Liver (tissue), 3 donors: ENCODE measurements around the gene METTL8.

Source experiments
- ATF3 ChIP-seq: IDR thresholded peaks from 2 replicates; pipeline ENCODE4 v1.6.1; 2016; ENCODE audit warnings: antibody characterized with exemption
- CTCF ChIP-seq: fragments of 150-350 bp; IDR thresholded peaks from 2 replicates; pipeline ENCODE4 v1.5.1; 2017; ENCODE audit warnings: improper control_type of control experiment, low read depth, low read length; ENCODE audit not compliant: missing input control
- EGR1 ChIP-seq, 2 donors: IDR thresholded peaks; 2 replicates each; pipeline ENCODE4 v1.6.1; 2016 to 2018; ENCODE audit warnings: antibody characterized with exemption in 2 of 2, low read depth in 2 of 2
- FOXA1 ChIP-seq: IDR thresholded peaks from 2 replicates; pipeline ENCODE4 v1.6.1; 2016; ENCODE audit warnings: antibody characterized with exemption
- GABPA ChIP-seq, 2 donors: IDR thresholded peaks in 1 of 2; conservative IDR thresholded peaks in 1 of 2; 2 replicates each; pipeline ENCODE4 v1.6.1; 2016; ENCODE audit warnings: antibody characterized with exemption in 2 of 2, mild to moderate bottlenecking in 1 of 2, moderate library complexity in 1 of 2
- HNF4G ChIP-seq: IDR thresholded peaks from 2 replicates; pipeline ENCODE4 v1.6.1; 2016; ENCODE audit warnings: antibody characterized with exemption
- JUND ChIP-seq, 2 donors: IDR thresholded peaks; 2 replicates each; pipeline ENCODE4 v1.6.1; 2016; ENCODE audit warnings: antibody characterized with exemption in 2 of 2
- MAX ChIP-seq: IDR thresholded peaks from 2 replicates; pipeline ENCODE4 v1.6.1; 2016; ENCODE audit warnings: antibody characterized with exemption
- RAD21 ChIP-seq, 2 donors: IDR thresholded peaks; 2 replicates each; pipeline ENCODE4 v1.6.1; 2016; ENCODE audit warnings: antibody characterized with exemption in 2 of 2, mild to moderate bottlenecking in 2 of 2
- REST ChIP-seq: IDR thresholded peaks from 2 replicates; pipeline ENCODE4 v1.6.1; 2016; ENCODE audit warnings: antibody characterized with exemption, mild to moderate bottlenecking
- SP1 ChIP-seq: IDR thresholded peaks from 2 replicates; pipeline ENCODE4 v1.6.1; 2018; ENCODE audit warnings: antibody characterized with exemption, mild to moderate bottlenecking
- YY1 ChIP-seq: IDR thresholded peaks from 2 replicates; pipeline ENCODE4 v1.6.1; 2016; ENCODE audit warnings: antibody characterized with exemption, mild to moderate bottlenecking
- ZBTB33 ChIP-seq: IDR thresholded peaks from 2 replicates; pipeline ENCODE4 v1.6.1; 2016; ENCODE audit warnings: antibody characterized with exemption
- donor health status: healthy.
- donor health status: healthy.

- TF ChIP-seq CTCF = no peak
- TF ChIP-seq JUND (IDR thresholded peaks at IDR 0.05) = no peak
- TF ChIP-seq REST = no peak
- TF ChIP-seq YY1 = no peak
- no peak for TF ChIP-seq HNF4G
- TF ChIP-seq MAX = no peak
- no peak for TF ChIP-seq FOXA1
- TF ChIP-seq ATF3 = no peak
- TF ChIP-seq EGR1 (IDR thresholded peaks at IDR 0.05; ENCODE audit: low read depth in 2 of 2) = no peak
- no peak for TF ChIP-seq ZBTB33
- no peak for TF ChIP-seq SP1
- no peak for TF ChIP-seq GABPA (IDR thresholded peaks at IDR 0.05 in 1 of 2, conservative IDR thresholded peaks at IDR 0.05 in 1 of 2)
- no peak for TF ChIP-seq RAD21 (IDR thresholded peaks at IDR 0.05)
These were observed 35.4 kb upstream of the METTL8 start for GRCh38 chr2:171469176-171469575.
